ENCODE data around the gene NPS.

Gene NPS

DNA sequence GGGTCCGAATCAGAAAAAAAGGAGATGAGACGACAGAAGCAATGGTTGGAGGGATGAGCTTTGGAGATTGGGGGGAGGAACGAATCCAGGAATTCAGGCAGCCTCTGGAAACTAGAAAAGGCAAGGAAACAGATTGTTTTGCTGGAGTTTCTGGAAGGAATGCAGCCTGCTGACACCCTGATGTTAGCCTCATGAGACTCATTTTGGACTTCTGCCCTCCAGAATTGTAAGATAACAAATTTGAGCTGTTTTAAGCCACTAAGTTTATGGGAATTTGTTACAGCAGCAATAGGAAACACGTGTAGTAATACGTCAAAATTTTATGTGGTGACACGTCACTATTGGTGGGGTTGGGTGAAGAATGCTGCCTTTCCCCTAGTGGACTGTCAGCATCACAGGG lies 25.6 kb upstream of the NPS start:
- no peak overlapping the region for H2AFZ ChIP-seq (ENCODE audit: low read depth, low read length)
- no peaks in the 10 kb centered on the region for H3K9me3 ChIP-seq (ENCODE audit: insufficient read depth, low read length)
- no peaks in the 10 kb centered on the region for H3K79me2 ChIP-seq (ENCODE audit: low read length)
- no peaks in the 10 kb centered on the region for H3K27me3 ChIP-seq (ENCODE audit: low read depth, low read length)
- no peaks in the 10 kb centered on the region for H3K36me3 ChIP-seq (replicated peaks; ENCODE audit: low read depth, low read length)
- H3K27ac ChIP-seq (ENCODE audit: low read length), result no peak overlapping the region
- no peak overlapping the region for H3K9ac ChIP-seq (ENCODE audit: low read length)
- no peak overlapping the region for H3K4me3 ChIP-seq (ENCODE audit: low read length)
- H3K4me1 ChIP-seq (ENCODE audit: low read length), result no peaks in the 10 kb centered on the region
- TF ChIP-seq, protein P1, sequence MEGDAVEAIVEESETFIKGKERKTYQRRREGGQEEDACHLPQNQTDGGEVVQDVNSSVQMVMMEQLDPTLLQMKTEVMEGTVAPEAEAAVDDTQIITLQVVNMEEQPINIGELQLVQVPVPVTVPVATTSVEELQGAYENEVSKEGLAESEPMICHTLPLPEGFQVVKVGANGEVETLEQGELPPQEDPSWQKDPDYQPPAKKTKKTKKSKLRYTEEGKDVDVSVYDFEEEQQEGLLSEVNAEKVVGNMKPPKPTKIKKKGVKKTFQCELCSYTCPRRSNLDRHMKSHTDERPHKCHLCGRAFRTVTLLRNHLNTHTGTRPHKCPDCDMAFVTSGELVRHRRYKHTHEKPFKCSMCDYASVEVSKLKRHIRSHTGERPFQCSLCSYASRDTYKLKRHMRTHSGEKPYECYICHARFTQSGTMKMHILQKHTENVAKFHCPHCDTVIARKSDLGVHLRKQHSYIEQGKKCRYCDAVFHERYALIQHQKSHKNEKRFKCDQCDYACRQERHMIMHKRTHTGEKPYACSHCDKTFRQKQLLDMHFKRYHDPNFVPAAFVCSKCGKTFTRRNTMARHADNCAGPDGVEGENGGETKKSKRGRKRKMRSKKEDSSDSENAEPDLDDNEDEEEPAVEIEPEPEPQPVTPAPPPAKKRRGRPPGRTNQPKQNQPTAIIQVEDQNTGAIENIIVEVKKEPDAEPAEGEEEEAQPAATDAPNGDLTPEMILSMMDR (IDR thresholded peaks at IDR 0.05; ENCODE audit: low read depth, low read length), result no peak
- TF ChIP-seq EZH2phosphoT487 (IDR thresholded peaks at IDR 0.05; ENCODE audit: low read depth), result no peak
- H4K20me1 ChIP-seq (ENCODE audit: insufficient read depth, low read length), result no peaks in the 10 kb centered on the region
- no peak overlapping the region for H3K4me2 ChIP-seq (ENCODE audit: low read length)

DNA sequence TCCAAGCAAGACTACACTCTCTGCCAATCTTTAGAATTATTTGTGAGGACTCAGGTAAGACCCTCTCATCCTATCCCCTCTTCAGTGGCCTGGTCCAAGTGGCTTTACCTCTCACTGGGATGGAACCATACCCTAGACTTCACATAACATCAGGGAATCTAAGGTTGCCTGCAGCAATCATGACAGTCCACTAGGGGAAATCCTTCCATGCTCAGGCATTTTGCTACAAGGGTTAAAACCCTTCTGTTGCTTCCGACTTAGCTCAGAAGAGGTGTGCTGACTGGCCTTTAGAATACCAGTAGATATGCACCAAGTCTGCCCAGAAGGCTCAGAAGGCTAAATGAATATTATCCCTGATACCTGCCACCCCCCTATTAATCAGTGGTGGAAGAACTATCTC lies 24.9 kb upstream of the NPS start:
- Histone ChIP-seq H3K27me3 (ENCODE audit: low read depth, low read length) (no peaks in the 10 kb centered on the region), H3K9ac (ENCODE audit: low read length) (no peak overlapping the region), H3K36me3 (replicated peaks; ENCODE audit: low read depth, low read length) (no peaks in the 10 kb centered on the region), H3K4me3 (ENCODE audit: low read length) (no peak overlapping the region), H3K27ac (ENCODE audit: low read length) (no peak overlapping the region), H3K4me1 (ENCODE audit: low read length) (no peaks in the 10 kb centered on the region), H3K79me2 (ENCODE audit: low read length) (no peaks in the 10 kb centered on the region), H4K20me1 (ENCODE audit: insufficient read depth, low read length) (no peaks in the 10 kb centered on the region), H3K4me2 (ENCODE audit: low read length) (no peak overlapping the region), H2AFZ (ENCODE audit: low read depth, low read length) (no peak overlapping the region), H3K9me3 (ENCODE audit: insufficient read depth, low read length) (no peaks in the 10 kb centered on the region)
- no peak for TF ChIP-seq EZH2phosphoT487 (IDR thresholded peaks at IDR 0.05; ENCODE audit: low read depth)
- TF ChIP-seq, protein P1 (IDR thresholded peaks at IDR 0.05; ENCODE audit: low read depth, low read length), result no peak

DNA sequence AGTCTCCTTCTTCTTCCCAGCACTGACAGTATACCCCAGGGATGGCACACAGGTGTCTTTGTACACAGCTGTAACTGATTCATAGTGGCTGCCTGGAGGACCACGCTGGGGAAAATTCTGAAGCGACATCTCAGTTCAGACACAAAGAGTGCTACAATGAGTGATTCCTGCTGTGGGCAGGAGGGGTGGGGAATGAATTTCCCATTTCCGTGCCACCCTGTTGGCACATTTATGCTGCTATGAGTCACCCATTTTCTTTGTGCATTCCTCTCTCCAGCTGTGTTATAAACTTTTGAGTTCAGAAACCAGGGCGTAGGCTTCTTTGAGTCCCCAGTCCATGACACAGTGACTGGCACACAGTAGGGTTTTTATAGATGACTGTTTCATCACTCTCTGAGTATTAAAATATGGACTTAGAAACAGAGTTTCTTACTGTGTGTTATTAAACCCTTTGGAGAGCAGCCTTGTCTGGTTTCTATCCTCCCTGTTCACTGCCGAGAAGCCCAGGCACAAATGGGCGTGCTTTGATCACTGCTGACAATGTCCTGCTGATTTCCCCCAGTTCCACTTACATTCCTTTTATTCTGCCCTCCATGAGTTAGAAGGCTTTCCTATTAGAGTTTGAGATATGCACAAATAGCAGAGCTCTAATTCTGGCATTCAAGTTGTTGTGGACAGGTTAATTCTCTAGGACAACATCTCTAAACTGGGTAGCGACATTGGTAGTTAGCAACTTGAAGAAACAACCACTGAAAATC lies 24.0 kb upstream of the NPS start:
- TF ChIP-seq EZH2phosphoT487 (IDR thresholded peaks at IDR 0.05; ENCODE audit: low read depth), result no peak
- TF ChIP-seq, protein P1 (IDR thresholded peaks at IDR 0.05; ENCODE audit: low read depth, low read length), result no peak
- no peaks in the 10 kb centered on the region for H3K36me3 ChIP-seq (replicated peaks; ENCODE audit: low read depth, low read length)

DNA sequence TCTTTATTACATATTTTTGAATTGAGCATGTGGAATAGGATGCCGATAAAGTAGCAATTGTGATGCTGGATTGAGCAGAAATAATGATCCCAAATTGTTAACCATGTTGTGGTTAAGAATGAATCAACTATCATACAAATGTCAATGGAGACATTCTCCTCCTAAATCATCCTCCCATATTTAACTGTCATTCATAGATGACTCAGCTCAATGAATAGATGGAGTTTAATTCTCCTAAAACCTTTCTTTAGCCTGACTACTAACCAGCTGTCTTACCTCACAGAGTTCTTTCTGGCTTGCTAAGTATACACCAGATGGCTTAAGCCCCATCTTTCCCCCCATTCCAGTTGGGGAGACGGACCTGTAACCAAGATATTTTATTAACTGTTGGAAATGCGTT lies 23.4 kb upstream of the NPS start:
- Histone ChIP-seq H3K4me2 (ENCODE audit: low read length) (no peak overlapping the region), H3K27ac (ENCODE audit: low read length) (no peak overlapping the region), H3K9ac (ENCODE audit: low read length) (no peak overlapping the region), H3K27me3 (ENCODE audit: low read depth, low read length) (no peaks in the 10 kb centered on the region), H3K36me3 (replicated peaks; ENCODE audit: low read depth, low read length) (no peaks in the 10 kb centered on the region), H3K79me2 (ENCODE audit: low read length) (no peaks in the 10 kb centered on the region), H2AFZ (ENCODE audit: low read depth, low read length) (no peak overlapping the region), H3K9me3 (ENCODE audit: insufficient read depth, low read length) (no peaks in the 10 kb centered on the region), H3K4me1 (ENCODE audit: low read length) (no peaks in the 10 kb centered on the region), H4K20me1 (ENCODE audit: insufficient read depth, low read length) (no peaks in the 10 kb centered on the region), H3K4me3 (ENCODE audit: low read length) (no peak overlapping the region)
- TF ChIP-seq, protein P1 (IDR thresholded peaks at IDR 0.05; ENCODE audit: low read depth, low read length), result no peak
- no peak for TF ChIP-seq EZH2phosphoT487 (IDR thresholded peaks at IDR 0.05; ENCODE audit: low read depth)

More for the DNA sequence above, 24.0 kb upstream of the NPS start:
- no peaks in the 10 kb centered on the region for H3K4me1 ChIP-seq (ENCODE audit: low read length)
- H4K20me1 ChIP-seq (ENCODE audit: insufficient read depth, low read length), result no peaks in the 10 kb centered on the region
- H3K4me2 ChIP-seq (ENCODE audit: low read length), result no peak overlapping the region
- no peak overlapping the region for H3K27ac ChIP-seq (ENCODE audit: low read length)
- no peak overlapping the region for H2AFZ ChIP-seq (ENCODE audit: low read depth, low read length)
- no peak overlapping the region for H3K9ac ChIP-seq (ENCODE audit: low read length)
- no peaks in the 10 kb centered on the region for H3K79me2 ChIP-seq (ENCODE audit: low read length)
- H3K4me3 ChIP-seq (ENCODE audit: low read length), result no peak overlapping the region
- H3K9me3 ChIP-seq (ENCODE audit: insufficient read depth, low read length), result no peaks in the 10 kb centered on the region
- H3K27me3 ChIP-seq (ENCODE audit: low read depth, low read length), result no peaks in the 10 kb centered on the region
